ENCODE results near the gene DPYD.

DNA sequence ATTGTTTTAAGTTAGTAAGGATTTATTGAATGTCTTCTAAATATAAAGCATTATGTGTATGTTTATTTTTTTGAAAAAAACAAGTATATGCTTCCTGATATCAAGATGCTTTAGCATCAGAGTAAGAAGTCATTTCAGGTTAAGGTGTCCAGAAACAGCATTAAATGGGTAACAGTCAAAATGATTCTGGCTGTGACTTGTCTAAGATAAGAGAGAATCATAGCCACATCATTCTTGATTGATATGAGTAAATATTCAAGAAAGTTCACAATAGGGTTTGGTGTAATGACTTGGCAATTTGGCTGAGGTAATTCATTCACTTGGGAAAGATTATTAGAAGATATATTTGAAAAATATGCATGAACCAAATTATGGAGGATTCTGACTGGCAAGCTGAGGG, 193.8 kb downstream of the DPYD start:
- TF ChIP-seq, protein P1, sequence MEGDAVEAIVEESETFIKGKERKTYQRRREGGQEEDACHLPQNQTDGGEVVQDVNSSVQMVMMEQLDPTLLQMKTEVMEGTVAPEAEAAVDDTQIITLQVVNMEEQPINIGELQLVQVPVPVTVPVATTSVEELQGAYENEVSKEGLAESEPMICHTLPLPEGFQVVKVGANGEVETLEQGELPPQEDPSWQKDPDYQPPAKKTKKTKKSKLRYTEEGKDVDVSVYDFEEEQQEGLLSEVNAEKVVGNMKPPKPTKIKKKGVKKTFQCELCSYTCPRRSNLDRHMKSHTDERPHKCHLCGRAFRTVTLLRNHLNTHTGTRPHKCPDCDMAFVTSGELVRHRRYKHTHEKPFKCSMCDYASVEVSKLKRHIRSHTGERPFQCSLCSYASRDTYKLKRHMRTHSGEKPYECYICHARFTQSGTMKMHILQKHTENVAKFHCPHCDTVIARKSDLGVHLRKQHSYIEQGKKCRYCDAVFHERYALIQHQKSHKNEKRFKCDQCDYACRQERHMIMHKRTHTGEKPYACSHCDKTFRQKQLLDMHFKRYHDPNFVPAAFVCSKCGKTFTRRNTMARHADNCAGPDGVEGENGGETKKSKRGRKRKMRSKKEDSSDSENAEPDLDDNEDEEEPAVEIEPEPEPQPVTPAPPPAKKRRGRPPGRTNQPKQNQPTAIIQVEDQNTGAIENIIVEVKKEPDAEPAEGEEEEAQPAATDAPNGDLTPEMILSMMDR (IDR thresholded peaks at IDR 0.05), result no peak
- no peak for TF ChIP-seq POLR2A (IDR thresholded peaks at IDR 0.05)
